Measurements from ENCODE around the gene USP32. TPM values are rescaled to one million over a fixed set of nuclear protein-coding genes. Genes with fewer than 3 reads are reported as not detected.

Gene USP32
- total RNA-seq, 4 donors from 2014 or later, result 56.3 to 72.0 (median 60.9) TPM

DNA sequence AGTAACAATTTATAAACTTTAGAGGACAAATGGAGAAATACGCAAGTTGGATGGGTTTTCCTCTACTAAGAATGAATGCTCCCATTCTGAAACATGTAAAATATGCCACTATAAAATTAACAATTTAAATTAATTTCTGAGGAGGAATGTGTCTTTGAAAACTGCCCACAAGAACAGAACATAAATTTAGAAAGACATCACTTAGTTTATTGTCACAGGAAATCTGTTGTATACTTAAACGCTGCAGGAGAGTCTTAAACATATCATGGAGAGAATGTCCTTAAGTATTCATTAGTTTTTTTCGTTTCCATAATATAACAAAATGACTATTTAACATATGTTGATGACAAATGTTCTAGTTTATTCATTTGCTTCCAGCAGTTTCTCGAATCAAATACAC lies 29.6 kb downstream of the USP32 start:
- 68 to 72% methylated on average over 4 of the region's 4 CpGs for WGBS, 2 donors
- no peak for DNase-seq (ENCODE audit: low spot score in 2 of 2)
- intact Hi-C loops (cut with DNase I; ENCODE audit: low total_unique reads), result no loop called here
- H3K4me3 ChIP-seq (ENCODE audit: low read depth, poor library complexity, severe bottlenecking), result no peak overlapping the region
- TF ChIP-seq, protein P1, sequence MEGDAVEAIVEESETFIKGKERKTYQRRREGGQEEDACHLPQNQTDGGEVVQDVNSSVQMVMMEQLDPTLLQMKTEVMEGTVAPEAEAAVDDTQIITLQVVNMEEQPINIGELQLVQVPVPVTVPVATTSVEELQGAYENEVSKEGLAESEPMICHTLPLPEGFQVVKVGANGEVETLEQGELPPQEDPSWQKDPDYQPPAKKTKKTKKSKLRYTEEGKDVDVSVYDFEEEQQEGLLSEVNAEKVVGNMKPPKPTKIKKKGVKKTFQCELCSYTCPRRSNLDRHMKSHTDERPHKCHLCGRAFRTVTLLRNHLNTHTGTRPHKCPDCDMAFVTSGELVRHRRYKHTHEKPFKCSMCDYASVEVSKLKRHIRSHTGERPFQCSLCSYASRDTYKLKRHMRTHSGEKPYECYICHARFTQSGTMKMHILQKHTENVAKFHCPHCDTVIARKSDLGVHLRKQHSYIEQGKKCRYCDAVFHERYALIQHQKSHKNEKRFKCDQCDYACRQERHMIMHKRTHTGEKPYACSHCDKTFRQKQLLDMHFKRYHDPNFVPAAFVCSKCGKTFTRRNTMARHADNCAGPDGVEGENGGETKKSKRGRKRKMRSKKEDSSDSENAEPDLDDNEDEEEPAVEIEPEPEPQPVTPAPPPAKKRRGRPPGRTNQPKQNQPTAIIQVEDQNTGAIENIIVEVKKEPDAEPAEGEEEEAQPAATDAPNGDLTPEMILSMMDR (IDR thresholded peaks at IDR 0.05), result no peak
- no peak for TF ChIP-seq POLR2A (IDR thresholded peaks at IDR 0.05)

DNA sequence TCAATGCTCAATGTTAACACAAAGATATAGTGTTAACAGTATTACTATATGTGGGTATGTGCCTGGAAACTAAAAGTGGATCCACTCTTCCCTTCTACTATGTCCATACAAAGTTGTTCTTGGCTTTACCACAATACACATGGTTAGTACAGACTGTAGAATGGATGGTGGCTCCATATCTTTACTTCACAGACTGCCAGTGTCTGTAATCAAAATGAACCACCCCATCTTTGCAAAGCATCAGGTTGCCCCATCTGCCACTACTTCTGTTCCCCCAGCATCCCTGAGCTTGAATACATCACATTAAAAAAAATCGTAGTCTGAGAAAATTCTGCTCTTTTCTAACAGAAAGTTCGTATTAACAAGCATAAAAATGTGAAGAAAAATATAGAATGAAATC lies 30.0 kb downstream of the USP32 start:
- no peak for TF ChIP-seq POLR2A (IDR thresholded peaks at IDR 0.05)
- TF ChIP-seq, protein P1 (IDR thresholded peaks at IDR 0.05), result no peak
- 91 to 92% methylated on average over 2 of the region's 2 CpGs for WGBS, 2 donors
- no peak overlapping the region for H3K4me3 ChIP-seq (ENCODE audit: low read depth, poor library complexity, severe bottlenecking)
- intact Hi-C loops (cut with DNase I; ENCODE audit: low total_unique reads), result loop anchor here (1.0 kb wide), 1 partner anchor 23 kb away; no protein-coding TSS in a partner anchor
- DNase-seq (ENCODE audit: low spot score in 2 of 2), result no peak

DNA sequence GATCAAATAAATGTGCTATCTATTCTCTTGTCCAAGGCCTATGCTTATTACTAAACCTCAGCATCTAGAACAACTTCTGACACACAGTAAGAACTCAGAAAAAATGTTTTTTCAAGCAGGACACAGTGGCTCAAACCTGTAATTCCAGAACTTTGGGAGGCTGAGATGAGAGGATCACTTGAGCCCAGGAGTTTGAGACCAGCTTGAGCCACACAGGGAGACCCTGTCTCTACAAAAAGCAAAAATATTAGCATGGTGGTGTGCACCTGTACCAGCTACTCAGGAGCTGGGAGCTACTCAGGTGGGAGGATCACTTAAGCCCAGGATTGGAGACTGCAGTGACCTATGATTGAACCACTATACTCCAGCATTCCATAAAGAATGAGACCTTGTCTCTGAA lies 32.5 kb downstream of the USP32 start:
- intact Hi-C loops (cut with DNase I; ENCODE audit: low total_unique reads), result no loop called here
- DNase-seq (ENCODE audit: low spot score in 2 of 2), result no peak
- no peak overlapping the region for H3K4me3 ChIP-seq (ENCODE audit: low read depth, poor library complexity, severe bottlenecking)
- no peak for TF ChIP-seq POLR2A (IDR thresholded peaks at IDR 0.05)
- TF ChIP-seq, protein P1 (IDR thresholded peaks at IDR 0.05), result no peak

DNA sequence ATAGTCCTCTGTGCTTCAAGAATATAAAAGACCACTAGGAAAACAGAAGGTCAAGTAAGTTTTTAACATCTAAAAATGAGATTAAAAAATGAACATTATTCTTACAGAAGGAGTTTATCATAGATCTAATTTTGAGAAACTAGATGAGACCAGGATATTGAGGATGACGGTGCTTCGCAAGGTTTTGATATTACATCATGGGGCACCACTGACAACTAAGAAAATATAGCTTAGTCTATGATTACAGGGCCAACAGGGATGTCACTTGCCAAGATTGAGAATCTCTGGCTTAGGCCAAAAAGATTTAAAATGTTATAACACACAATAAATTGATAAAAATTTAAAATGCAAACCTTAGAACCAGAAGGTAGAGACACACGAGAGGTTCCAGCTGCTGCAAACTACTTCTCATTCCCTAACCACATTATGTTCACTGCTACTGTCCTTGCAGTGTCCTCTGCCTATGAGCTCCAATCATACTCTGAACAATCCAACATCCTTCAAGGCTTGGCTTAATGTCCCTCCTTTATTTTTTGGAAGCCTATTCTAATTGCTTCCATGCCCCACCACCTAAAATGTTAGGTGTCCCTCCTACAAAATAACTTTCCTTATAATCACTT lies 33.2 kb downstream of the USP32 start:
- intact Hi-C loops (cut with DNase I; ENCODE audit: low total_unique reads), result no loop called here
- 63 to 68% methylated on average over 3 of the region's 3 CpGs for WGBS, 2 donors
- DNase-seq (ENCODE audit: low spot score in 2 of 2), result no peak
- no peak for TF ChIP-seq POLR2A (IDR thresholded peaks at IDR 0.05)
- TF ChIP-seq, protein P1 (IDR thresholded peaks at IDR 0.05), result no peak
- H3K4me3 ChIP-seq (ENCODE audit: low read depth, poor library complexity, severe bottlenecking), result no peak overlapping the region

DNA sequence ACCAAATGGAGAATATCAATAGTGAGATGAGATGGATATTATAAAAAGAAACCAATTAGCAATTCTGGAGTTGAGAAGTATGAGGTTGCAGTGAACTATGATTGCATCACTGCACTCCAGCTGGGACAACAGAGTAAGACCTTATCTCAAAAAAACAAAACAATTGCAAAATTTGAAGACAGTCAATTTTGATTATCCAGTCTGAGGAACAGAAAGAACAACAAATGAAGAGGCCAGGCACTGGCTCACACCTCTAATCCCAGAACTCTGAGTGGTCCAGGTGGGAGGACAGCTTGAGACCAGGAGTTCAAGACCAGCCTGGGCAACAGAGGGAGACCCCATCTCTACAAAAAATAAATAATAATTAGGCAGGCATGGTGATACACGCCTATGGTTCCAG lies 35.0 kb downstream of the USP32 start:
- no peak for TF ChIP-seq POLR2A (IDR thresholded peaks at IDR 0.05)
- TF ChIP-seq, protein P1 (IDR thresholded peaks at IDR 0.05), result no peak
- 66 to 71% methylated on average over 1 of the region's 1 CpG for WGBS, 2 donors
- no peak overlapping the region for H3K4me3 ChIP-seq (ENCODE audit: low read depth, poor library complexity, severe bottlenecking)
- intact Hi-C loops (cut with DNase I; ENCODE audit: low total_unique reads), result no loop called here
- no peak for DNase-seq (ENCODE audit: low spot score in 2 of 2)
